ENCODE data around the gene SFMBT2.

SFMBT2 gene

GRCh38 chr10:7121154-7121797 is 289.6 kb downstream of the SFMBT2 start:
- DNase-seq = no peak

GRCh38 chr10:7119325-7120015 is 291.4 kb downstream of the SFMBT2 start:
- DNase-seq = no peak

- no peak for DNase-seq
Observed at GRCh38 chr10:7117806-7118674, 292.8 kb downstream of the SFMBT2 start.

GRCh38 chr10:7117177-7117799 is 293.5 kb downstream of the SFMBT2 start:
- no peak for DNase-seq

- no peak for DNase-seq
Observed at GRCh38 chr10:7111561-7111960, 299.3 kb downstream of the SFMBT2 start.

GRCh38 chr10:7111089-7111488 is 299.7 kb downstream of the SFMBT2 start:
- DNase-seq = no peak
